IPS-NIHi7 (cell line): ENCODE results near the gene RGS16.

Experiments used
- DNase-seq: peaks from one replicate; pipeline ENCODE4 v3.0.0; 2012; ENCODE audit warnings: mixed read lengths; ENCODE audit errors: extremely low spot score

The RGS16 gene

DNA sequence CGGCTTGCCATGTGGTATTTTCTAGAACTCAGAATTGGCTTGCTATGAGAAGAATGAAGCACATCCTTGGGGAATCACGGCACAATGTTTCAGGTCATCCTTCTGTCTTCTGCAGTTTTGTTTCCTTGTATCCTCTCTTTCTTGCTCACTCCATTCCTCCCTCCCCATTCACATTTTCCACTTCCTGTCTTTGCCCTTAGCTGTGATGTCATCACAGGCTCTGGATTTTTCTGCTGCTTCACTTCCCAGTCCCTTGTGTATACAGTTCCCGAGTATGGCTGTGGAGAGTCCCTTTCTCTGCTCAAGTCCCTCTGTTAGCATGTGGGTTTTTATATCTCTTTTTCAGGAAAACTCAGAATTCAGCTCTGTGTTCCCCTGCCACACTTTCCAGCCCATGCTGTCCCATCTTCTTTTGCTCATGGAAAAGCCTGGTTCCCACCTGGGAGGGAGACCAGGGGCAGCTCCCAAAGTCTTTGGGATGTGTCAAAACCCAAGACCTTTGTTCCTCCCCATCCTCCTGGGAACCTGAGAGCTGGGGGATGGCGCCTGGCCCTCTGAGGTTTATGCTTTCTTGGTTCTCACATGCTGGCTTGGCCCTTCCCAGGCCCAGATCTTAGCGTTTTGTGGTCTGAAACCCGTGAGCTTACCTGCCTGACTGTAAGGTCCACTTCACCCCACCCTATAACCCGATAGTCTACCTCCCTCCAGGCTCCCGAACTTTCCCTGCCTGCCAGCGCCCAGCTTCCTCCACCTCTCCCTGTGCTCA, 4.8 kb upstream of the RGS16 start:
- DNase-seq: no peak

DNA sequence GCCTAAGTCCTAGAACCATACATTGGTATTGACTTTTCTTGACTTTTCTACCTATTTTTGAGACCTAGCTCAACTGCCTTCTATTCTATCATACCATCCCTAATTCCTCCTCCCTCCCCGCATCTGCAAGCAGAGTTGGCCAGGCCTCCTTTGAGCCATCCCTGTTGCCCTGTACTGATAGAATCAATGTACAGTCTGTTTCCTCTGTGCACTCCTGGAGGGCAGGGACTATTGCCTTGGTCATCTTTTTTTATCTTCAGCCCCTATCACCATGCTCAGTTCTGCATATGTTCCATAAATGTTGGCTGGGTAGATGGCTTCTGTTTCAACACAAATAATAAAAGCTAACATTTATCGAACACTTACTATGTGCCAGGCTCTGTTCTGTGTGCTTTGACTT, 4.0 kb upstream of the RGS16 start:
- DNase-seq: no peak

DNA sequence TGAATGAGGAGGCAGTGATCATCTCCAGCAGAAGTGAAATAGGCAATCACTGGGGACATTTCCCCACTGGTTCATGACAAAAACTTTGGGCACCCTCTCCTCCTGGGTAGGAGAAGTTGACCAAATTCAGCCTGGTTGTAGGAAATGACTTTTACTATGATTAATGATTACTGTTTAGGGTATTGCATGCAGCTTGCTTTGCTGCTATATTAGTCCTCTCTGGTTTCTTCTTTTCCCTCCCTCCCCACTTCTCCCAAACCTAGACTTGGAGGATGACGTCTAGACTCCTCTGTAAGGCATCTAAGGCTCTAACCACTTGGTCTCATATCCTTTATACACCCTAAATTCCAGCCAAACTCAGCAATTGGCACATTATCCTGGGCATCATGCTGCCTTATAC, 3.4 kb upstream of the RGS16 start:
- DNase-seq: no peak

DNA sequence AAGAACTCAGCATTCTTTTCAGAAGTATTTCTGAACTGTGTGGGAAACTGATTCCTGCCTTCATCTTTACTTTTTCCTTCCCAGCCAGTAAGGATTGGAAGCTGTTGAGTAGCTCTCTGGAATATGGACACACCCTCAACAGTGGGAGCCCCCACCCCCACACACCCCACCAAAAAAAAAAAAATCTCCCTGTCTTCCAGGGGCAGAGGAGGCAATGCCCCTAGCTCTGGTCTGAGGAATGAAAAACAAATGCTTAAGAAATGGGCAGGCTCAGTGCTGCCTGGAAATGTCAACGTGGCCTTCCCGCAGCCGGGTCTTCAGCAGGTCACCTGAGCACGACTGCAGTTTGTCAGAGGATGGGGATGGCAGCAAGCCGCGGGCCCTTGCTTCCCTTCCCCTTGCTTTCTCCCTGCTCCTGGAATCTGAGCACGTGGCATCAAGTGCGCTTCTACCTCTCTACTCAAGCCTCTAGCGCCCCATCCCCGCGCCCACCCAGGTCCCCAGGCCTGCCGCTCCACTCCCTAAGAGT, 479 bp downstream of the RGS16 start:
- DNase-seq: peak; percentile 41

DNA sequence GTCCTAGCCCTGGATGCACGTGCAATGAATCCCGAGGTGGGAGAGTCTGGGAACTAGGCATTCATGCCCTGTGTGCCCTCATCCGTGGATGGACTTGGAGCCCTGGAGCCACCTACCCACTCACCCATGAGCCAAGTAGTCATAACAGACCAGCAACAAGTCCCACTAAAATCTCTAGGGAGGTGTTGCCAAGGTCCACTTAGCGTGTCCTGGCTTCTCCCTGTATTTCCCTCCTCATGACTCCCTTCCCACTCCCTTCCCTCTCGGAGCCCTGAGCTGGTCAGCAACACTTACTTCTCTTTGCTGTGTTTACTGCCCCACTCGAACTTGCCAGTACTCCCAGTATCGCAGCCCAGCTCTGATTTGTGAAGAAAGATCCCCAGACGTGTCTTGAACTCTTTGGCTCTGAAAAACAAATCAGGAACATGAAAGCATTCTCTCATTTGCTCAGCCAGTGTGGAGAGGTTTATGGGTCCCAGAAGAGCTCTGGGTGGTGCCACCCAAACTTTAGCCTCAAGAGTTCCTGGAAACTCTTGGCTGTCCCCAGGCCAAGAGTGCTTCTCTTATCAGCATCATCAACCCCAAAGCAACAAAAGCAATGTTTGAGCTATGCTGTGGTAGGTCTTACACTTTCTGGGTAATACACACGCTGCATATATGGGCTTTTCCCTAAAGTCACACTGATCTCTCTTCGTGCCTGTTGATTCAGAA, 1.1 kb downstream of the RGS16 start:
- DNase-seq: no peak

DNA sequence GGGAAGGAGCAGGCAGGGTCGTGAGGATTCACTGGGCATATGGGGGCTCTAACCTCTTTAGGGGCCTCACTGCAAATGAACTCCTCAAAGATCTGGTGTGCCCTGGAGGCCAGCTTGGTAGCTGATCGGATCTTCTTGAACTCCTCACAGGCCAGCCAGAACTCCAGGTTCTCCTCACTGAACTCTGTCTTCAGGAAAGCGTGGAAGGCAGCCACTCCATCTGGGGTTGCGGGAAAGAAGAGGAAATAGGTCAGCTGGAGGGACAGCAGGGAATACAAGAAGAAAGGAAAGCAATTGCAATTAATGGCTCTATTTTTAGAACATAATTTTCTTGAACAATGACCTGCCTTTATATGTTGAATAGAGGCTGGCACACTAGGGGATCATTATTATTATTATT, 2.3 kb downstream of the RGS16 start:
- DNase-seq: no peak

DNA sequence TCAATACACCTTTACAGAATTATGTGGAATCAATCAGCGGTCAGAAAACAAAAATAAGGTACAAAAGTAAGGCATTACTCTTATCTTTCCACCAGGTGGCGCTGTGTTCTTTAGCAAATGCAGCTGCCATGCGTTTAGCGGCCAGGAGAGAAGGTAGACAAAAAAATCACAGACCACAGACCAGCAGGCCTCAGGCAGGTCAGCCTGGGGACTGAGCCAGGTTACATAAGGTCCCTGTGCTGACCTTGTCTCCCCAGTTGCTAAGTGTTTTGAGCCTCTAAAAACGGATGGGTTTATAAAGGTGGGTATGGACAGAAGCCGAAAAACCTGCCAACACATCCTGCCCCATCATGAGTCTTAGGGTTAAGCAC, 2.8 kb downstream of the RGS16 start:
- peak; percentile 79 for DNase-seq

DNA sequence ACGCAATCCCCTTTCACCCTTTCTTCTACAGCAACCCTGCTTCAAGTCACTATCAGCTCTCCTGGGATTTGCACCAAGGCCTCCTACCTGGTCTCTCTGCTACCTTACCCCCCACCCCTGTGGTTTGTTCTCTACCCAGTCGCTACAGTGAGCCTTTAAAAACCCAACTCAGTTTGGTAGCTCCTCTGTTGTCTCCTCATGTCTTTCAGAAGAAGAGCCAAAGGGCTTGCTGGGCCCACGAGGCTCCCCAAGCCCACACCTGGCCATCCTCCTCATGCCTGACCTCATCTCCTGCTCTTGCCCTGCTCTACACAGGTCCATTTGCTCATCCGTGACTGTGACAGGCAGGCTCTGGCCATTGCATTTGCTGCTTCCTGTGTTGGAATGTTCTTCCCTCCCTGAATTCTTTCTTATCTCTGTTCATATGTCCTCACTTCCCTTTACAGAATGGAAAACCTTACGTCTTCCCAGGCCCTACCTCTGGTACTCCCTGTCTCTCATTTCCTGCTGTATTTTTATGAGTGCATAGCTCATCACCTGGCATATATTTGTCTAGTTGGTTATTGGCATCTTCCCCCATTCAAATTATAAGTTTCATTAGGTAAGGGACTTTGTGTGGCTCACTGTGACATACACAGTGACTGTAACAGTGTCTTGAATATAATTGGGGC, 3.3 kb downstream of the RGS16 start:
- DNase-seq: no peak

DNA sequence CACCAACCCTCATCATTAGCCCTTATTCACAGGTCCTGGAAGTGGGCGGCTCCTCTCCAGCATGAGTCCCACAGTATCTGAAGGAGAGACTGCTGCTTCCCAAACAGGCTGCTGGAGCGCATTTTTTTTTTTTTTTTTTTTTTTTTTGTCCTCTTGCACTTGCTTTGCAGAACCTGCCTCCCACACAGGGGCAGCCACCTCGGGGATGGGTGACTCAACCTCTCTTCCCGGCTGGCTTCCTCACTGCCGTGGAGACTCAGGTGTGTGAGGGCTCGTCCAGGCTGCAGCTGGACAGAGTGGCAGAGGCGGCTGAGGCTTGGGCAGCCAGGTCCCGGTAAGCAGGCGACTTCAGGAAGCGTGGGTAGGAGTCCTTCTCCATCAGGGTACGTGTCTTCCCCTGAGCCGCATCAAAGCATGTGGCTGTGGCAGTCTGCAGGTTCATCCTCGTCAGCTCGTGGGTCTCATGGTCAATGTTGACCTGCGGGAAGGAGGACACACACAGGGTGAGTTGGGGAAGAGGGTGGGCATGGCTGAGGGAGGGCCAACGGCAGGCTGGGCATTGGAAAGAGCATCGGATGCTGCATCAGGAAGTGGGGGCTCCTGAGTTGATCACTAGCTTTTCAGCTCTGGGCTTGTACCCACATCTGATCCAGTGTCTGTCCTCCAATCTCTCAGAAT, 4.0 kb downstream of the RGS16 start:
- DNase-seq: no peak

DNA sequence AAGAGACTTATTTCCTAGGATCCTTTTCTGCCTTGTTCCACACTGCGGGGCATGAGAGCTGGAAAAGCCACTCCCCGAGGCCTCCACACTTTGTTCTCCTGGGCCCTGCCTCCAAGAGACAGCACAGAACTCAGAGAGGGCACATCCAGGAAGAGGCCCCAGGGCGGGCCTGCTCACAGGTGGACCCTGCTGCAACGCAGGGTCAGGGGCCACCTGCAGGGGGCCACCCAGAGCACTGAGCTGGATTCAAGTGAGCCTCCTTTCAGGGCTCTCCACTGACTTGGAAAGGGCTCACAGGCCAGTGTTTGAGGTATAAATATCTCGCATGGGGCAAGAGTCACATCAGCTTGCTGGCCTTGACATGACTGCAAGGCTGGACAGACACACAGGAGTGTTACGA, 4.8 kb downstream of the RGS16 start:
- peak; percentile 53 for DNase-seq

DNA sequence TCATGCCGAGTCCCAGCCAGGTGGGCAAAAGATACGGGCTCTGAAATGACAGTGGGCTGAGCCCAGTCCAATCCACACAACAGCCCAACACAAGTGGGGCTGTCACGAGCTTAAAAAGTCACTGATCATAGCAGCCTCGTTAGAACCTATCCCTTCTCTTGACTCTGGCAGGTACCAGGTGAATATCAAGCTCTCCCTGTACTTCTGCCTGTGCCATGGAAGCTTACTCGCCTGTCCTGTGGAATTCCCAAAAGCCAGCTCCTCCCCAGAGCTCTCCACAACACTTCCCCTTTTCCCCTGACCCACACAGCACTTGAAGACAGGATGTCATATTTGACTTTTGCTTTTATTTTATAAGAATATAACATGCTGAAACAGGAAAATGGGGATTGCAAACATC, 5.9 kb downstream of the RGS16 start:
- DNase-seq: no peak

DNA sequence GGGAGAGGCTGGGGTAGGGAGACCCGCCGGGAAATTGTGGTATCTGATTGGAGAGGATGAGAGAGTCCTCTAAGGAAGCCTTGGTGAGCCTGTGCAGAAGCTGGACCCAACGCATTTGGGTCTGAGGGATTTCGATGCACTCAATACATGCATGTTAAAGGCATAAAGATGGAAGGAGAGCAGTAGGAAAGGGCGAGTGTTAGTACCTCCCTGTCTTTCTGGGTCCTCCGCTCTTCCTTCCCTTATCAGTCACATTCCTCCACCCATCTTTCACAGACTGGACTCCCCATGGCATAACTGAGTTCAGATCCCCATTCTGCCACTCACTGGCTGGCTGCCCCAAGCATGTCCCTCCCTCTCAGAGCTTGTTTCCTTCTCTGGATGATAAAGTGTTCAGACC, 7.3 kb downstream of the RGS16 start:
- no peak for DNase-seq

DNA sequence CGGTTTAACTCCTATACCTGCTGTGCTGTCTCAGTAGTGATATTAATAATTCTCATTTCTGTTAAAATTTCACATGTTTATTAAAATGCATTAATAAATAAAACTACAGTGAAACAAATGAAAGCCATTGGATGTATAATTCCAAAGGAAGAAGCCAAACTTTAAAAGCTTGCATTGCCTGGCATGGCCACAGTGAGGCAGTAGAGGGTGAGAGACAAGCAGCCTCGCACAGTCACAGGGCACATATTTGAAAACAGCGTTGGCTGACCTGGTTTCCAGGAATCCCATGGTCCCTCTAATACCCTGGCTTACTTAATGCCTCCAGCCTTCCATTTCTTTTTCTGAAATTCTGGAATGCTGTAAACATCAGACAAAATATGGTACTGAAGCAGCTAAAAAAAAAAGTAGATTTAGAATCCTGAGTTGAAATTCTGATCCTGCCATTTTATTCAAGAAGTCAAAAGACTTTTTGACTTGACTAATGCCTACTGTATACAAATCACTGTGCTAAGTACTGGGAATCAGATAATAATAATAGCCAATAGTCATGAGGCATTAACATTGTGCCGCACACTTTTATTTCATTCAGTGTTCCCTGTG, 8.4 kb downstream of the RGS16 start:
- DNase-seq: peak; percentile 76

DNA sequence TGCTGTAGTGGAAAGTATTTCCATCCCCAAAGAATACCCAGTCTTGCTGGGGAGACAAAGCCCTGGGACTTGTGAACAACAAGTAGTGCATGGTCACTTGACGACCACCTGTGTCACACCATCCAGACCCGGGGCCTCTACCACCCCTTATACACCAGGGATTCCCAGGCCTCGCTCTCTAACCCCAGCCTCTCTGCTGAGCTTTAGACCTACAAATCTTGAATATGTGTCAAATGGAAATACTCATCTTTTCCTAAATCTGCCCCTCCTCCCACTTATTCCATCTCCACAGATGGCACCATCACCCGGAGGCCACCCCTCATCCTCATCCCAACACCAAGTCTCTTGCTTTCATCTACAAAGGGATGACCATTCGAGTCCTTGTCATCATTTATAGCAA, 14.3 kb downstream of the RGS16 start:
- no peak for DNase-seq

DNA sequence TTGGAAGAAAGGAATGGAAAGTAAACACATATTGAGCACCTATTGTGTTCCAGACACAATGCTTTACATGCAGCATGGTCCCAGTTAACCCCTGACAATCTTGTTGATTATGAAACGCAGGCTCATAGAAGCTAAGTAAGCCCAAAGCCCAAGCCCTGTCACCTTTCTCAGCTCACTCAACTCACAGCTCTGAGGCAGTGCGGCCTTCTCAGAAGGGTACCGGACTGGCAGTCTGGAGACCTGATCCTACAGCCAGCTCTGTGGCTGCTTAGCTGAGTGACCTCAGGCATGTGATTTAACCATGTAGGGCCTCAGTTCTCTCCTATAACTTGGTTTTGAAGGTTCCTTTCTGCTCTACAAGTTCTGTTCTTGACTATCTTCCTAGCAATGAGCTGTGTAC, 14.7 kb downstream of the RGS16 start:
- DNase-seq: no peak

DNA sequence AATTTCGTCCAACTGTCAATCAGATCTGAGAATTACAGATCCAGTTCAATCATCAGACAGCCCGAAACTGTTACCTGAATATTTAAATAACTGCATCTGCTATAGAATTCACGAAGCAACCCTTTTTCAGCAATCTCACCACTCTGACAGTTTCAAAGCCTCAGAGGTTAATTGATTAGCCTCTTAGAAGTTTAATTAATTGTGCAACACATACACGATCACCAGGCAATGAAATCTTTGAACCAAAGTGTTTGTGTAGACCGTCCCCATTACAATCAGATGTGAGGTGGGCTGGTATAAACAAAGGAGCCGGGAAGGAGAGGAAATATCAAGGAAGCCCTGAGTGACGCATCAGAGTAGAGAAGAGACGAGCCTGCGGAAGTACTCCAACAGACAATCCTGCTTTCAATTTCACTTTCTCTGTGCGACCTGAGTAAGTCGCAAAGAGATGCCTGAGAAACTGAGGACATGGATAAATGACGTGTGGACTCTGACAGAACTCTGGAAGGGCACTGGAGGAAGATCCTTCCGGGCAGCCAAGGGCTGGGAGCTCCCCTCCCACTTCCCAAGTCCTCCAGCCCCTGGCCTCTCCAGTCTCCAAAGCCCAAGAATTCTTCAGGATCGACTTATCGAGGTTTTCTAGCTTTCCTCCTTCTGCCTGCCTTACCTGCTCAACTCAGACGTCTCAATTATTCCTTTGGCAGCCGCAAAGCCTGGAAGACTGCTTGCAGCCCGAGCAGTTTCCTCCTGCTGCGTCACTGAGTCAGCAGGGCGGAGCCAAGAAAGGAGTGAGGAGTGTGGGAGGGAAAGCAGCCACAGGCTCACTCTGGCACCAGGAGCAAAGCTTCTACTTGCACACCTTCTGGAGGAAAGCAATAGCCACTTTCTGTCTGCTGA, 15.4 kb downstream of the RGS16 start, which contains the start of gene RNASEL:
Gene RNASEL (minus strand): TSS at position 757 of the 897 bp plus-strand sequence. CDS start 2,450 bp downstream, outside the sequence.
- DNase-seq: peak; percentile 77

DNA sequence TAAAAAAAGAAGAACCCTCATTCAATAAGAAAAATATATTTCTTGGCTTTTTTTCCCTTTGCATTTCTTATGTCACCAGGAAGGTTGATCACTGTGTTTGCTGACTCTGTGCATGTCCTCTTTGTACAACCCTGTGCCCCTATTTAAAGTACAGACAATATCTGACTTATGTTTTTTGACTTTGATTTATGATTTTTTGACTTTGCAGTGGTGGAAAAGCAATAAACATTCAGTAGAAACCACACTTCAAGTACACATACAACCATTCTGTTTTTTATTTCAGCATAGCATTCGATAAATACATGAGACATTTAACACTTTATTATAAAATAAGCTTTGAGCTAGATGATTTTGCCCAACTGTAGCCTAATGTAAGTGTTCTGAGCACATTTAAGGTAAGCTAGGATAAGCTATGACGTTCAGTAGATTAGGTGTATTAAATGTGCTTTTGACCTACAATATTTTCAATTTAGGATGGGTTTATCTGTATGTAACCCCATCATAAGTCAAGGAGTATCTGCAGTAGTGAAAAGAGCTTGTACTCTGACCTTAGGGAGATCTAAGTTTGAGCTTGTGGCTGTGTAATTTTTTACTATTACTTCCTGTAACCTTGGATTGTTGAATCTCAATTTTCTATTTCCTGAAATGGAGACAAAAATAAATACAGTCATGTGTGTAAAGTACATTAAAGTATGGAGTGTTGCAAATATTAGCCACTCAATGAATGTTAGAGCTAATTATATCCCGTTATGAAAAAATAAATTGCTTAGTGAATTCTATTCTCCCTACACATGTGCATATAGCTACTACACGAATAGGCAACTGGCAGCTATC, 16.3 kb downstream of the RGS16 start:
- no peak for DNase-seq

DNA sequence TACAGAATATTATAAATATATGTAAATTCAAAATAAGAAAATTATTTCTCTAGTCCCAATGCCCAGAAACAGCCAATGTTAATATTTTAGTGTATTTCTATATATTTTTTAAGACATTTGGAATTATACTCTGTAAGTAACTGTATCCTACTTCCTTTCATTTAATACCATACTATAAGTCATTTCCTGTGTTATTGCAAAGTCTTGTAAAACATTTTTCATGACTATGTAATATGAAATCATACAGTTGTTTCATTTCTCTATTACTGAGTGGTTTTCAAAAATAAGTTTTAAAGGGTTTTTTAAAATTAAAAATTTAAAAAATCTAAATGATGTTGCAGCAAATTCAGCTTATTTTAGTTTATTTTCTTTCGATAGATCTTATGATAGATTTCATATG, 17.1 kb downstream of the RGS16 start:
- DNase-seq: no peak

DNA sequence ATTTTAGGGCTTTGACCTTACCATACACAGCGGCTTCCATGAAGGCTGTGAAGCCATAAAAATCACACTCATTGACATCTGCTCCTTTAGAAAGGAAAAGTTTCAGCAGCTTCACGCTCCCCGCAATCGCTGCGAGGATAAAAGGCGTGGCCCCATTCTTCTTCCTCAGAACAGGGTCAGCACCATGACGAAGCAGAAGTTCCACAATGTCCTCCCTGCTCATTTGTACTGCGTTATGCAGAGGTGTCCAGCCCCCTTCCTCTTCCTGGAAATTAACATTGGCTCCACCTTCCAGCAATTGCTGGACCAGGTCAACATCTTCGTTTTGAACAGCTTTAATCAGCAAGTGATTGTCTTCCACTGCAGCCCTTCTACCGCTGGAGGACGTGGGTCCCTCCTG, 17.8 kb downstream of the RGS16 start:
- no peak for DNase-seq

DNA sequence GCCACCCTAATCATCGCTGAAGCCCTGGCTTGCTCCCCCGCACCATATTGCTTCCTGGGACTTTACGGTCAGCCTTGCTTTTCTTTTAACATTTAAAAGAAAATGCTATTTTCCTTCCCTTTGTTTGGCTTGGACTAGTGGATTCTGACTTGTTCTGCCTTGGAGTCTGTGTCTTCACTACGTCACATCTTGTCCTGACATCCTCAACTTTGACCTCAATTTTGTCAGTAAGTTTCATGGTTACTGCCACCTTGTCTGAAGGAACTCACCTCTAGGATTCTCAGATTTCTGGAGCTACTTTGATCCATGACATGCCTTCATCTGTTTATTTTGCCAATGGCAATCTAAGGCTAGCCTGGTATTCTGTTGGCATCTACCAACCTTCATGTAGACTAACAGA, 19.4 kb downstream of the RGS16 start:
- DNase-seq: no peak
